Body of pancreas (tissue), 4 donors: ENCODE measurements around the gene TLNRD1. TPM values are rescaled to one million over a fixed set of nuclear protein-coding genes. Genes with fewer than 3 reads are reported as not detected.

Source experiments
- ATAC-seq: fragments of 150-250 bp; one replicate; pipeline ENCODE4 v1.9.1; 2016
- DNase-seq, 4 donors: peaks; one replicate each; pipeline ENCODE4 v3.0.0-alpha.2; 2019
- H3K27ac ChIP-seq, 4 donors: fragments of 200-600 bp; sonication (generic); 1 replicate in 3 of 4; 2 replicates in 1 of 4; pipeline versions ENCODE4 v1.5.1 to v1.6.1; 2016 to 2019; ENCODE audit warnings: mild to moderate bottlenecking in 1 of 4, mixed read lengths in 1 of 4, moderate library complexity in 1 of 4
- H3K27me3 ChIP-seq, 2 donors: fragments of 200-600 bp; sonication (generic); one replicate each; pipeline ENCODE4 v1.6.0; 2016; ENCODE audit warnings: mild to moderate bottlenecking in 1 of 2
- H3K36me3 ChIP-seq, 2 donors: fragments of 200-600 bp; sonication (generic); replicated peaks in 1 of 2; 2 replicates each; pipeline ENCODE4 v1.5.1; 2016; ENCODE audit warnings: low read depth in 2 of 2; ENCODE audit not compliant: insufficient read depth in 1 of 2
- H3K4me1 ChIP-seq: fragments of 200-600 bp; sonication (generic); one replicate; pipeline ENCODE4 v1.6.0; 2016
- H3K4me3 ChIP-seq, 2 donors: fragments of 200-600 bp; sonication (generic); 1 replicate in 1 of 2; 2 replicates in 1 of 2; pipeline ENCODE4 v1.5.1; 2016 to 2019
- H3K9me3 ChIP-seq, 3 donors: fragments of 200-600 bp; sonication (generic); 1 replicate in 2 of 3; 2 replicates in 1 of 3; pipeline ENCODE4 v1.5.1; 2016
- CTCF ChIP-seq, 7 experiments: fragments of 450-650 bp in 4 of 7; fragments of 200-600 bp in 3 of 7; sonication (generic) in 3 of 7; IDR thresholded peaks; one replicate each; pipeline ENCODE4 v1.5.1; 2016 to 2019; ENCODE audit warnings: antibody characterized with exemption in 7 of 7
- POLR2A ChIP-seq, 3 donors: fragments of 450-650 bp; IDR thresholded peaks; one replicate each; pipeline ENCODE4 v1.6.1; 2016; ENCODE audit warnings: antibody characterized with exemption in 3 of 3, mild to moderate bottlenecking in 2 of 3
- WGBS, 2 donors: methylation state at CpG; one replicate each; pipeline ENCODE4 v1.1.5; 2017; 5-methylcytosine and 5-hydroxymethylcytosine counted together
- intact Hi-C: fragments of 100-400 bp; cut with DNase I; formaldehyde crosslinking; loops from one replicate; pipeline ENCODE4 v1.15.1; 2023
- total RNA-seq, 2 donors: library from RNA; depleted of rRNA; stranded (reverse); fragments of >200 nt; gene quantifications; one replicate each; pipeline ENCODE4 v1.1.0, GENCODE V29; 2016

The TLNRD1 gene
- total RNA-seq, 2 donors from 2014 or later: 22.6 to 44.8 TPM

- H3K4me3 ChIP-seq: no peak overlapping the region
- peak; percentile 54 for ATAC-seq
- H3K9me3 ChIP-seq: no peaks in the 10 kb centered on the region
- H3K4me1 ChIP-seq: peaks cover 63% of the 10 kb centered on the region
- WGBS, 2 donors: 33 to 34% methylated on average over 6 of the region's 6 CpGs
- intact Hi-C loops: no loop called here
- H3K27ac ChIP-seq: peak overlapping the region; percentile 31 to 59 (median 51)
- H3K27me3 ChIP-seq: no peaks in the 10 kb centered on the region
- TF ChIP-seq POLR2A (IDR thresholded peaks at IDR 0.05) (no peak), CTCF (IDR thresholded peaks at IDR 0.05) (no peak)
- peak in 1 of 4 donors; percentile 38 for DNase-seq
- no peaks in the 10 kb centered on the region for H3K36me3 ChIP-seq
These were observed 6.8 kb downstream of the TLNRD1 start for GRCh38 chr15:81007428-81008064.

- WGBS, 2 donors: 41% methylated on average over 2 of the region's 2 CpGs
- Histone ChIP-seq H3K4me1 (peaks cover 58% of the 10 kb centered on the region), H3K4me3 (no peak overlapping the region), H3K27me3 (no peaks in the 10 kb centered on the region), H3K27ac (peak overlapping the region; percentile 31 to 59 (median 51)), H3K9me3 (no peaks in the 10 kb centered on the region), H3K36me3 (no peaks in the 10 kb centered on the region)
- DNase-seq (peak in 2 of 4 donors; percentile 26 to 36), ATAC-seq (peak; percentile 65)
- intact Hi-C loops: no loop called here
- TF ChIP-seq POLR2A (IDR thresholded peaks at IDR 0.05) (no peak), CTCF (IDR thresholded peaks at IDR 0.05) (no peak)
These were observed 7.6 kb downstream of the TLNRD1 start for GRCh38 chr15:81008312-81008711.

GRCh38 chr15:81010086-81010485 is 9.4 kb downstream of the TLNRD1 start:
- DNase-seq (no peak), ATAC-seq (no peak)
- H3K4me3 ChIP-seq: no peak overlapping the region
- TF ChIP-seq CTCF (IDR thresholded peaks at IDR 0.05) (no peak), POLR2A (IDR thresholded peaks at IDR 0.05) (no peak)
- no peaks in the 10 kb centered on the region for H3K36me3 ChIP-seq
- H3K4me1 ChIP-seq: peaks cover 45% of the 10 kb centered on the region
- no peak overlapping the region for H3K27ac ChIP-seq
- WGBS, 2 donors: 79 to 85% methylated on average over 4 of the region's 4 CpGs
- intact Hi-C loops: no loop called here
- no peaks in the 10 kb centered on the region for H3K27me3 ChIP-seq
- H3K9me3 ChIP-seq: no peaks in the 10 kb centered on the region

- intact Hi-C loops: no loop called here
- no peak for ATAC-seq
- TF ChIP-seq POLR2A (IDR thresholded peaks at IDR 0.05): no peak
- DNase-seq: no peak
- Histone ChIP-seq H3K36me3 (no peaks in the 10 kb centered on the region), H3K9me3 (no peaks in the 10 kb centered on the region), H3K4me1 (peaks cover 34% of the 10 kb centered on the region), H3K27ac (no peak overlapping the region), H3K27me3 (no peaks in the 10 kb centered on the region), H3K4me3 (no peak overlapping the region)
These were observed 10.9 kb downstream of the TLNRD1 start for GRCh38 chr15:81011593-81011992.

- WGBS, 2 donors: 90 to 93% methylated on average over 2 of the region's 2 CpGs
- Histone ChIP-seq H3K9me3 (no peaks in the 10 kb centered on the region), H3K4me3 (no peak overlapping the region), H3K27ac (no peak overlapping the region), H3K4me1 (peaks cover 25% of the 10 kb centered on the region), H3K27me3 (no peaks in the 10 kb centered on the region), H3K36me3 (no peaks in the 10 kb centered on the region)
- no peak for DNase-seq
- ATAC-seq: no peak
- intact Hi-C loops: no loop called here
- TF ChIP-seq CTCF (IDR thresholded peaks at IDR 0.05) (no peak), POLR2A (IDR thresholded peaks at IDR 0.05) (no peak)
These were observed 11.9 kb downstream of the TLNRD1 start for GRCh38 chr15:81012588-81012987.
